H1 (cell line): Measurements from ENCODE around the gene TNS2. TPM values are rescaled to one million over a fixed set of nuclear protein-coding genes. Genes with fewer than 3 reads are reported as not detected.

Experiments used
- CTCF ChIA-PET: fragments of 300-600 bp; sonication (Branson Sonifier 250); formaldehyde crosslinking; loops from one replicate; lab custom pipeline; 2021; ENCODE audit not compliant: partially characterized antibody; lab: Charles Lee
- POLR2A ChIA-PET: fragments of 300-600 bp; sonication (Branson Sonifier 250); formaldehyde crosslinking; loops from one replicate; lab custom pipeline; 2021; ENCODE audit warnings: inconsistent platforms; ENCODE audit not compliant: partially characterized antibody; lab: Charles Lee
- DNase-seq, 2 experiments: peaks; one replicate each; pipeline versions ENCODE4 v3.0.0 to v3.0.0-alpha.2; 2010 to 2022; ENCODE audit warnings: low spot score in 2 of 2, low read depth in 1 of 2, mixed read lengths in 1 of 2
- FAIRE-seq: peaks from 2 replicates; lab custom pipeline; 2011; peaks lifted over from hg19 to GRCh38; lab: Jason Lieb, UNC
- H2AFZ ChIP-seq: 2 replicates; pipeline ENCODE4 v1.8.1; 2012; ENCODE audit warnings: low read length, inconsistent platforms
- H2AK5ac ChIP-seq: 2 replicates; pipeline ENCODE4 v1.6.1; 2013; ENCODE audit warnings: low read depth, low read length
- H2BK120ac ChIP-seq: replicated peaks from 2 replicates; pipeline ENCODE3; 2013; ENCODE audit warnings: low read depth, low read length, inconsistent platforms
- H2BK12ac ChIP-seq: 2 replicates; pipeline ENCODE4 v1.6.1; 2013; ENCODE audit warnings: low read depth, low read length
- H2BK15ac ChIP-seq: 2 replicates; pipeline ENCODE4 v1.6.1; 2013; ENCODE audit warnings: low read length
- H2BK20ac ChIP-seq: 2 replicates; pipeline ENCODE4 v1.6.1; 2013; ENCODE audit warnings: low read length
- H2BK5ac ChIP-seq: 2 replicates; pipeline ENCODE4 v1.6.1; 2013; ENCODE audit warnings: low read depth, low read length
- H3K14ac ChIP-seq: 2 replicates; pipeline ENCODE4 v1.6.1; 2013; ENCODE audit warnings: inconsistent platforms; ENCODE audit not compliant: insufficient read length
- H3K18ac ChIP-seq: 2 replicates; pipeline ENCODE4 v1.6.1; 2013; ENCODE audit warnings: low read length; ENCODE audit errors: extremely low read depth
- H3K23ac ChIP-seq: 2 replicates; pipeline ENCODE4 v1.6.1; 2013; ENCODE audit warnings: inconsistent platforms; ENCODE audit not compliant: insufficient read length
- H3K23me2 ChIP-seq: 2 replicates; pipeline ENCODE4 v1.6.1; 2013; ENCODE audit warnings: low read depth, low read length
- H3K27ac ChIP-seq: 2 replicates; pipeline ENCODE4 v1.6.1; 2011; ENCODE audit warnings: low read depth, low read length, inconsistent platforms
- H3K27me3 ChIP-seq, 4 experiments: replicated peaks in 1 of 4; 1 replicate in 1 of 4; 2 replicates in 3 of 4; pipeline versions ENCODE4 v1.6.1 to v1.8.1; 2011 to 2013; ENCODE audit warnings: low read length in 3 of 4, mild to moderate bottlenecking in 3 of 4, inconsistent platforms in 2 of 4, mixed read lengths in 2 of 4, moderate library complexity in 1 of 4; ENCODE audit not compliant: control insufficient read depth in 3 of 4, insufficient read depth in 3 of 4; ENCODE audit errors: extremely low read depth in 1 of 4
- H3K36me3 ChIP-seq, 4 experiments: 2 replicates each; pipeline versions ENCODE4 v1.6.1 to v1.8.1; 2011 to 2013; ENCODE audit warnings: mild to moderate bottlenecking in 4 of 4, low read length in 3 of 4, moderate library complexity in 2 of 4, control low read depth in 1 of 4, inconsistent platforms in 1 of 4; ENCODE audit not compliant: insufficient read depth in 4 of 4, control insufficient read depth in 2 of 4
- H3K4ac ChIP-seq: replicated peaks from 2 replicates; pipeline ENCODE3; 2013; ENCODE audit warnings: low read length, low read depth, mixed read lengths, inconsistent platforms; ENCODE audit not compliant: insufficient read length
- H3K4me1 ChIP-seq, 4 experiments: replicated peaks in 1 of 4; 1 replicate in 1 of 4; 2 replicates in 3 of 4; pipeline versions ENCODE4 v1.6.1 to v1.8.1; 2011 to 2013; ENCODE audit warnings: low read length in 3 of 4, inconsistent platforms in 2 of 4, mixed read lengths in 1 of 4; ENCODE audit not compliant: insufficient read depth in 4 of 4, control insufficient read depth in 3 of 4
- H3K4me2 ChIP-seq, 2 experiments: 2 replicates each; pipeline versions ENCODE4 v1.6.1 to v1.8.1; 2011 to 2013; ENCODE audit warnings: low read depth in 2 of 2, low read length in 2 of 2, control low read depth in 1 of 2, inconsistent platforms in 1 of 2, mild to moderate bottlenecking in 1 of 2; ENCODE audit not compliant: insufficient read depth in 1 of 2
- H3K4me3 ChIP-seq, 4 experiments: fragments of 200-600, 300-600 bp in 1 of 4; sonication (generic), shearing (Covaris generic), sonication (Bioruptor Twin) in 1 of 4; 2 replicates each; pipeline versions ENCODE4 v1.5.1 to v1.8.1; 2011 to 2016; ENCODE audit warnings: low read length in 4 of 4, low read depth in 3 of 4, control low read depth in 2 of 4, inconsistent platforms in 2 of 4, mild to moderate bottlenecking in 2 of 4, mixed read lengths in 1 of 4, moderate library complexity in 1 of 4; ENCODE audit not compliant: insufficient read depth in 2 of 4; ENCODE audit errors: extremely low read depth in 1 of 4
- H3K56ac ChIP-seq: replicated peaks from 2 replicates; pipeline ENCODE3; 2013; ENCODE audit warnings: low read depth, mild to moderate bottlenecking, mixed read lengths, low read length, inconsistent platforms; ENCODE audit not compliant: insufficient read length
- H3K79me1 ChIP-seq: 2 replicates; pipeline ENCODE4 v1.6.1; 2013; ENCODE audit warnings: low read depth, low read length, control low read depth
- H3K79me2 ChIP-seq, 2 experiments: 2 replicates each; pipeline versions ENCODE4 v1.6.1 to v1.8.1; 2012 to 2013; ENCODE audit warnings: low read length in 2 of 2, mild to moderate bottlenecking in 2 of 2, inconsistent platforms in 1 of 2; ENCODE audit not compliant: insufficient read depth in 2 of 2, control insufficient read depth in 1 of 2
- H3K9ac ChIP-seq, 4 experiments: replicated peaks in 1 of 4; 1 replicate in 1 of 4; 2 replicates in 3 of 4; pipeline versions ENCODE4 v1.6.1 to v1.8.1; 2011 to 2013; ENCODE audit warnings: low read depth in 3 of 4, low read length in 3 of 4, control low read depth in 2 of 4, mild to moderate bottlenecking in 2 of 4, moderate library complexity in 2 of 4, inconsistent platforms in 1 of 4; ENCODE audit errors: extremely low read depth in 1 of 4
- H3K9me3 ChIP-seq, 2 experiments: 2 replicates each; pipeline versions ENCODE4 v1.6.1 to v1.8.1; 2012 to 2013; ENCODE audit warnings: mild to moderate bottlenecking in 2 of 2, moderate library complexity in 2 of 2, control low read depth in 1 of 2, inconsistent platforms in 1 of 2, low read depth in 1 of 2, low read length in 1 of 2, mixed read lengths in 1 of 2; ENCODE audit not compliant: insufficient read depth in 2 of 2
- H4K20me1 ChIP-seq, 2 experiments: replicated peaks in 1 of 2; 2 replicates each; pipeline versions ENCODE3 to v1.8.1; 2011 to 2013; ENCODE audit warnings: inconsistent platforms in 2 of 2, low read length in 2 of 2, mild to moderate bottlenecking in 1 of 2; ENCODE audit not compliant: insufficient read depth in 2 of 2, control insufficient read depth in 1 of 2
- H4K5ac ChIP-seq: 2 replicates; pipeline ENCODE4 v1.6.1; 2013; ENCODE audit warnings: low read length, low read depth, mixed read lengths, inconsistent platforms; ENCODE audit not compliant: insufficient read length
- H4K8ac ChIP-seq: 2 replicates; pipeline ENCODE4 v1.8.0; 2013; ENCODE audit warnings: mild to moderate bottlenecking, moderate library complexity, low read length, inconsistent platforms; ENCODE audit not compliant: insufficient read depth; ENCODE audit errors: extremely low read depth
- H4K91ac ChIP-seq: replicated peaks from 2 replicates; pipeline ENCODE3; 2013; ENCODE audit warnings: low read length, mixed read lengths, inconsistent platforms; ENCODE audit not compliant: insufficient read length
- BACH1 ChIP-seq: IDR thresholded peaks from 2 replicates; pipeline ENCODE4 v1.6.1; 2012; ENCODE audit warnings: low read length, improper control_type of control experiment
- CBX5 ChIP-seq: fragments of 300-800, 300-1000 bp; sonication (generic); IDR thresholded peaks from 2 replicates; pipeline ENCODE4 v1.7.1; 2016; ENCODE audit warnings: antibody characterized with exemption, low read length, low read depth
- CTCF ChIP-seq, 3 experiments: IDR thresholded peaks; 1 replicate in 2 of 3; 2 replicates in 1 of 3; pipeline versions ENCODE4 v1.5.1 to v1.6.1; 2011; ENCODE audit warnings: low read length in 3 of 3, mild to moderate bottlenecking in 3 of 3, inconsistent platforms in 2 of 3, low read depth in 1 of 3, moderate library complexity in 1 of 3; ENCODE audit not compliant: insufficient read depth in 1 of 3; ENCODE audit errors: control extremely low read depth in 1 of 3
- POLR2A ChIP-seq, 2 experiments: IDR thresholded peaks; 1 replicate in 1 of 2; 2 replicates in 1 of 2; pipeline ENCODE4 v1.6.1; 2011; ENCODE audit warnings: low read depth in 2 of 2, low read length in 2 of 2, mild to moderate bottlenecking in 2 of 2; ENCODE audit errors: control extremely low read depth in 1 of 2
- POU5F1 ChIP-seq: IDR thresholded peaks from 2 replicates; pipeline ENCODE4 v1.6.1; 2011; ENCODE audit warnings: low read depth, mild to moderate bottlenecking, low read length, moderate library complexity
- TEAD4 ChIP-seq: IDR thresholded peaks from 2 replicates; pipeline ENCODE4 v1.6.1; 2012; ENCODE audit warnings: low read depth, low read length, inconsistent platforms, mixed read lengths
- USF2 ChIP-seq: IDR thresholded peaks from 2 replicates; pipeline ENCODE4 v1.6.1; 2011; ENCODE audit warnings: low read length, improper control_type of control experiment
- WGBS, 2 experiments: shearing (Covaris generic) in 1 of 2; methylation state at CpG; one replicate each; pipeline versions ENCODE4 v1.1.6 to v1.1.7; 2013 to 2015; ENCODE audit warnings: low lambda C conversion rate in 2 of 2, mixed read lengths in 2 of 2, inconsistent platforms in 1 of 2, low coverage in 1 of 2, missing lambda C conversion rate in 1 of 2; ENCODE audit not compliant: insufficient replicate concordance in 2 of 2, insufficient coverage in 1 of 2, insufficient read length in 1 of 2; ENCODE audit errors: extremely low coverage in 1 of 2, missing lambda C conversion rate in 1 of 2; 5-methylcytosine and 5-hydroxymethylcytosine counted together
- polyA plus RNA-seq, 7 experiments: library from polyadenylated mRNA; depleted of rRNA in 3 of 7; stranded (reverse) in 5 of 7; unstranded in 2 of 7; fragments of >200 nt in 5 of 7; fragments of 200-250 nt in 2 of 7; gene quantifications; 1 replicate in 5 of 7; 2 replicates in 1 of 7; 4 replicates in 1 of 7; pipeline versions ENCODE4 v1.2.1 to v1.2.3, GENCODE V29; 2011 to 2013; ENCODE audit warnings: missing spikeins in 2 of 7, mixed read lengths in 2 of 7
- total RNA-seq: library from RNA; stranded (reverse); fragmentation: NEBNext Ultra II Directional; extraction: Animal tissue kit (Norgen Biotek cat#: 25700); gene quantifications from 2 replicates; pipeline ENCODE4 v1.2.1, GENCODE V29; 2021

TNS2 gene
- total and polyA plus RNA-seq, 2 of the 8 experiments (the other 6 are each of a cell fraction or from before 2014, with no cell fraction given): 2.8 to 4.7 TPM

- POLR2A ChIA-PET: interaction anchor here (0.6 to 35.6 kb wide), 13 partner anchors 9 to 898 kb away, joined by 3 to 711 read pairs (median 4); partner anchors contain the start of genes EIF4B and IGFBP6
- no peak overlapping the region for H3K9ac ChIP-seq
- TF ChIP-seq POU5F1: no peak
- TF ChIP-seq USF2: no peak
- no peak for TF ChIP-seq BACH1
- TF ChIP-seq CBX5: no peak
- peak in 2 of 3 experiments; percentile 4 to 18; a peak in 2 of 4 replicates for TF ChIP-seq CTCF (IDR thresholded peaks at IDR 0.05; ENCODE audit: control extremely low read depth in 1 of 3, insufficient read depth in 1 of 3, low read depth in 1 of 3, low read length in 3 of 3)
- peak in 1 of 2 experiments; percentile 35; a peak in 1 of 3 replicates for TF ChIP-seq POLR2A (IDR thresholded peaks at IDR 0.05; ENCODE audit: control extremely low read depth in 1 of 2, low read depth in 2 of 2, low read length in 2 of 2)
- peak; percentile 80 for TF ChIP-seq TEAD4
These were observed 1.7 kb upstream of the TNS2 start for GRCh38 chr12:53048033-53048779.

More at GRCh38 chr12:53048033-53048779, 1.7 kb upstream of the TNS2 start:
- Histone ChIP-seq H3K56ac (no peak overlapping the region), H2AK5ac (peak overlapping the region; percentile 99; the same call in 1 of the 2 replicates), H3K14ac (no peak overlapping the region), H3K4me1 (peaks cover 29 to 72% (median 52%) of the 10 kb centered on the region in 4 experiments), H3K23me2 (peaks cover 24% of the 10 kb centered on the region), H2BK120ac (no peak overlapping the region), H3K23ac (no peak overlapping the region), H3K79me1 (peaks cover 7% of the 10 kb centered on the region; the same call in 1 of the 2 replicates), H3K79me2 (no peaks in the 10 kb centered on the region), H2BK20ac (no peak overlapping the region; the same call in 1 of the 2 replicates), H2BK15ac (peak overlapping the region; percentile 98), H2AFZ (no peak overlapping the region), H3K4ac (no peak overlapping the region), H3K4me2 (peak overlapping the region; percentile 78 to 98), H4K5ac (peak overlapping the region; percentile 11), H3K4me3 (peak overlapping the region; percentile 2 to 59 (median 38); a peak in 5 of 8 replicates), H3K9me3 (no peaks in the 10 kb centered on the region), H2BK5ac (peak overlapping the region; percentile 87; the same call in 1 of the 2 replicates), H3K27me3 (peaks cover 0 to 20% (median 17%) of the 10 kb centered on the region in 4 experiments; a peak in 6 of 7 replicates), H4K20me1 (peaks cover 9 to 23% of the 10 kb centered on the region in 2 experiments), H3K36me3 (peaks cover 0 to 5% (median 0%) of the 10 kb centered on the region in 4 experiments; a peak in 1 of 8 replicates), H4K91ac (peak overlapping the region; percentile 3), H3K18ac (peak overlapping the region; percentile 83), H2BK12ac (peak overlapping the region; percentile 99), H4K8ac (0 out of 2 replicates have a peak overlapping the region, but pooled peaks have one; percentile 47), H3K27ac (no peak overlapping the region)
- WGBS, 2 experiments: 22% methylated on average over 10 of the region's 10 CpGs; no CpG with 5 or more reads in 1 of the 2 experiments
- DNase-seq (no peak), FAIRE-seq (no peak)
- CTCF ChIA-PET: interaction anchor here (0.5 to 15.7 kb wide), 28 partner anchors 10 to 904 kb away, joined by 3 to 258 read pairs (median 4); partner anchors contain the start of genes CSAD and SOAT2
